ENCODE measurements around the gene GAB2. TPM values are rescaled to one million over a fixed set of nuclear protein-coding genes. Genes with fewer than 3 reads are reported as not detected.
"Not testable (repeated sequence)": the region's sequence is repeated elsewhere in the genome, so short reads cannot be mapped to it uniquely, and the experiment has no call there.

Gene GAB2
- polyA plus RNA-seq, 1 experiment = 8.7 TPM

DNA sequence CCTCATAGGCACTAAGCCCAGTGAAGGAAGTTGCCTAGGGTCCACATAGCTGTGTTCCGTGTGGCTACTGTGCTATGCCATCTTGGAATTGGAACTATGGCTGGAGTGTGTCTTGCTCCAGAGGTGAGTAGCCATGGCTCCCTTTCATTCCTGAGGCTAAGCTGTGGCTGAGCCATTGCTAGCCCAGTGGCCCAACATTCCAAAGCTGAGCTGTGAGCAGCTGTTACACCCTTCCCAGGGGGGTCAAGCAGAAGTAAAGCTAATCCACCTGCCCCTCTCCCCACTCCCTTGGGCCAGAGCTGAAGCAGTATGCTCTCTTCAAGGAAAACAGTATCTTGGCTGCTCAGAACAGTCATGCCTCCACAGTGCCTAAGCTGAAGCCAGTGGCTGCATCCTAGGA is 177.8 kb downstream of the GAB2 start:
- ChIA-PET CTCF (no interaction called here), POLR2A (no interaction called here)
- TF ChIP-seq, protein P1, sequence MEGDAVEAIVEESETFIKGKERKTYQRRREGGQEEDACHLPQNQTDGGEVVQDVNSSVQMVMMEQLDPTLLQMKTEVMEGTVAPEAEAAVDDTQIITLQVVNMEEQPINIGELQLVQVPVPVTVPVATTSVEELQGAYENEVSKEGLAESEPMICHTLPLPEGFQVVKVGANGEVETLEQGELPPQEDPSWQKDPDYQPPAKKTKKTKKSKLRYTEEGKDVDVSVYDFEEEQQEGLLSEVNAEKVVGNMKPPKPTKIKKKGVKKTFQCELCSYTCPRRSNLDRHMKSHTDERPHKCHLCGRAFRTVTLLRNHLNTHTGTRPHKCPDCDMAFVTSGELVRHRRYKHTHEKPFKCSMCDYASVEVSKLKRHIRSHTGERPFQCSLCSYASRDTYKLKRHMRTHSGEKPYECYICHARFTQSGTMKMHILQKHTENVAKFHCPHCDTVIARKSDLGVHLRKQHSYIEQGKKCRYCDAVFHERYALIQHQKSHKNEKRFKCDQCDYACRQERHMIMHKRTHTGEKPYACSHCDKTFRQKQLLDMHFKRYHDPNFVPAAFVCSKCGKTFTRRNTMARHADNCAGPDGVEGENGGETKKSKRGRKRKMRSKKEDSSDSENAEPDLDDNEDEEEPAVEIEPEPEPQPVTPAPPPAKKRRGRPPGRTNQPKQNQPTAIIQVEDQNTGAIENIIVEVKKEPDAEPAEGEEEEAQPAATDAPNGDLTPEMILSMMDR (IDR thresholded peaks at IDR 0.05; ENCODE audit: low read depth, low read length) = no peak
- Histone ChIP-seq H3K27me3 (ENCODE audit: control insufficient read depth, insufficient read depth, low read length) (no peaks in the 10 kb centered on the region), H3K9me3 (ENCODE audit: control insufficient read depth, insufficient read depth, low read length) (peaks cover 4% of the 10 kb centered on the region), H3K4me3 (ENCODE audit: low read depth, low read length) (no peak overlapping the region), H3K27ac (ENCODE audit: low read depth, low read length) (no peak overlapping the region)
- no peak for DNase-seq (ENCODE audit: low read depth, low spot score)

DNA sequence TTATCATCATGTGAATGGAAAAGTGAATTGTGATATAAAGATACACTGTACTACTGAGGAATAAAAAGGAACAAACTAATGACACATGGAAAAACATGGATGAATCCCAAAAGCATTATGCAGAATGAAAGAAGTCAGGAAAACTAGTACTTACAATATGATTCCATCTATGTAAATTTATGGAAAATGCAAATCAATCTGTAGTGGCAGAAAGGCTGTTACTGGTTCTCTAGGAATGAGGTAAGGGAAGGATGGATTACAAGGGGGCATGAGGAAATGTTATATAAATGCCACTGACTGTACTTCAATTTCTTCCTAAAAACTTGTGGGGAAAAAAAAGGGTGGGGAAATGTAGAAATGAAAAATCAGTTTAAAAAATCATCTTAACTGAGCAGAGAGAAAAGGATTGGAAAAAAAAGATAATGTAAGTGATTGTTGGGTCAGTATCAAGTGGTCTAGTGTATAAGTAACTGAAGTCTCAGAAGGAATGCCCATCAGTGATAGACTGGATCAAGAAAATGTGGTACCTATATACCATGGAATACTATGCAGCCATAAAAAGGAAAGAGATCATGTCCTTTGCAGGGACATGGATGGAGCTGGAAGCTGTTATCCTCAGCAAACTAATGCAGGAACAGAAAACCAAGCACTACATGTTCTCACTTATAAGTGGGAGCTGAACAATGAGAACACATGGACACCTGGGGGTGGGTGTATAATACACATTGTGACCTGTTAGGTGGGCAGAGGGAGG is 180.2 kb downstream of the GAB2 start:
- ChIA-PET POLR2A (no interaction called here), CTCF (interaction anchor here (1.1 kb wide), 1 partner anchor 327 kb away, joined by 4 read pairs; no protein-coding TSS in a partner anchor)
- TF ChIP-seq, protein P1 (IDR thresholded peaks at IDR 0.05; ENCODE audit: low read depth, low read length) = no peak
- H3K4me3 ChIP-seq (ENCODE audit: low read depth, low read length) = no peak overlapping the region
- no peak overlapping the region for H3K27ac ChIP-seq (ENCODE audit: low read depth, low read length)
- H3K9me3 ChIP-seq (ENCODE audit: control insufficient read depth, insufficient read depth, low read length) = peaks cover 4% of the 10 kb centered on the region; the same call in 1 of the 2 replicates
- H3K27me3 ChIP-seq (ENCODE audit: control insufficient read depth, insufficient read depth, low read length) = no peaks in the 10 kb centered on the region
- DNase-seq (ENCODE audit: low read depth, low spot score) = no peak

DNA sequence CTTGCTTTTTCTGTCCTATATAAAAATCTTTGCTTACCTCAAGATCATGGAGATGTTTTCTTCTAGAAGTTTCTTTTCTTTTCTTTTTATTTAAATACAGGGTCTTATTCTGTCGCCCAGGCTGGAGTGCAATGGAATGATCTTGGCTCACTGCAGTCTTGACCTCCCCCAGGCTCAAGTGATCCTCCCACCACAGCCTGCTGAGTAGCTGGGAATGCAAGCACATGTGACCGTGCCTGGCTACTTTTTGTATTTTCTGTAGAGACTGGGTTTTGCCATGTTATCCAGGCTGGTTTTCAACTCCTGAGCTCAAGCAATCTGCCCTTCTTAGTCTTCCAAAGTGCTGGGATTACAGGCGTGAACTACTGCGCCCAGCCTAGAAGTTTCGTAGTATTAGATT is 183.6 kb downstream of the GAB2 start:
- H3K4me3 ChIP-seq (ENCODE audit: low read depth, low read length) = no peak overlapping the region
- no peak overlapping the region for H3K27ac ChIP-seq (ENCODE audit: low read depth, low read length)
- TF ChIP-seq, protein P1 (IDR thresholded peaks at IDR 0.05; ENCODE audit: low read depth, low read length) = no peak
- DNase-seq (ENCODE audit: low read depth, low spot score) = no peak
- ChIA-PET CTCF (interaction anchor here (1.0 kb wide), 1 partner anchor 330 kb away, joined by 3 read pairs; no protein-coding TSS in a partner anchor), POLR2A (no interaction called here)
- H3K27me3 ChIP-seq (ENCODE audit: control insufficient read depth, insufficient read depth, low read length) = no peaks in the 10 kb centered on the region
- H3K9me3 ChIP-seq (ENCODE audit: control insufficient read depth, insufficient read depth, low read length) = no peaks in the 10 kb centered on the region

DNA sequence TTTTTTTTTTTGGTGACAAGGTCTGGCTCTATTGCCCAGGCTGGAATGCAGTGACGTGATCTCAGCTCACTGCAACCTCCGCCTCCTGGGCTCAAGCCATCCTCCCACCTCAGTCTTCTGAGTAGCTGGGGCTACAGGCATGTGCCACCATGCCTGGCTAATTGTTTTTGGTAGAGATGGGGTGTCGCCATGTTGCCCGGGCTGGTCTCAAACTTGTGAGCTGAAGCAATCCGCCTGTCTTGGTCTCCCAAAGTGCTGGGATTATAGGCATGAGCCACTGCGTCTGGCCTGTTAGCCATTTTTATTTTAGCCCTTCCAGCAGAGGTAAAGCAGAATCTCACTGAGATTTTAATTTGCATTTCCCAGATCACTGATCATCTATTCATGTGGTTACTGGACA is 184.6 kb downstream of the GAB2 start:
- CTCF ChIA-PET = interaction anchor here (1.9 kb wide), 1 partner anchor 331 kb away, joined by 9 read pairs; no protein-coding TSS in a partner anchor
- H3K4me3 ChIP-seq (ENCODE audit: low read depth, low read length); H3K9me3 ChIP-seq (ENCODE audit: control insufficient read depth, insufficient read depth, low read length); POLR2A ChIA-PET; DNase-seq (ENCODE audit: low read depth, low spot score); H3K27me3 ChIP-seq (ENCODE audit: control insufficient read depth, insufficient read depth, low read length); H3K27ac ChIP-seq (ENCODE audit: low read depth, low read length): not testable (repeated sequence)

DNA sequence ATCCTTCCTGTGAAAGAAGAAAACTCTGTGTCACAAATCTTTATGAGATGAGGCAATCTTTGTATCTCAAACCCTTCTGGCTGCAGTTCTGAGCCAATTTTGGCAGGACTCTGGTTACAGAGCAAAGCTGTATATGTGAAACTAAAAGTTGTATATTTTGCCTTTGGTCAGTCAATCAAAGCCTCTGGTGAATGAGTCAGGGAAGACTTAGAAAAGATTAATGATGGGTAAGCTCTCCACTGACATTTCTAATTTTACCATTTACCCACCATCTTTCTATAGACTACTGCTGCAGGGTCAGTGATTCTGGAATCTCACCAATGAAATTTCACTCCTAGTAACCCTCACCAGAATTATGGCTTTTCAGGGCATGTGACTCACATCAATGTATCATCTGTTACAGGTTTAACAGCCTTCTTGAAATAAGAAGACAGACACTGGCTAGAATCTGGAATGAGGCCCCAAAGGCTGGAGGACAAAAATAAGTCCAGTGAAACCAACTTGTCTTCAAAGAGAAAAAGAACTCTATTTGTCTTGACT is 185.6 kb downstream of the GAB2 start:
- H3K27me3 ChIP-seq (ENCODE audit: control insufficient read depth, insufficient read depth, low read length) = no peaks in the 10 kb centered on the region
- no peak overlapping the region for H3K4me3 ChIP-seq (ENCODE audit: low read depth, low read length)
- H3K27ac ChIP-seq (ENCODE audit: low read depth, low read length) = no peak overlapping the region
- TF ChIP-seq, protein P1 (IDR thresholded peaks at IDR 0.05; ENCODE audit: low read depth, low read length) = no peak
- ChIA-PET CTCF (interaction anchor here (1.9 kb wide), 1 partner anchor 332 kb away, joined by 9 read pairs; no protein-coding TSS in a partner anchor), POLR2A (no interaction called here)
- peak; percentile 20 for DNase-seq (ENCODE audit: low read depth, low spot score)
- H3K9me3 ChIP-seq (ENCODE audit: control insufficient read depth, insufficient read depth, low read length) = no peaks in the 10 kb centered on the region

All from AG04450 (cell line).